GM12864 (cell line): ENCODE data around the gene AKAP9.

Experiments
- DNase-seq: peaks from one replicate; pipeline ENCODE4 v3.0.0-alpha.2; 2011; ENCODE audit warnings: low read depth
- H3K4me3 ChIP-seq: 2 replicates; pipeline ENCODE4 v1.5.1; 2011; ENCODE audit warnings: mild to moderate bottlenecking, low read depth, low read length, control low read depth
- CTCF ChIP-seq: IDR thresholded peaks from 2 replicates; pipeline ENCODE4 v1.5.1; 2011; ENCODE audit warnings: low read depth, mild to moderate bottlenecking, moderate library complexity, low read length, control low read depth, inconsistent platforms; ENCODE audit errors: missing control alignments

Gene AKAP9

DNA sequence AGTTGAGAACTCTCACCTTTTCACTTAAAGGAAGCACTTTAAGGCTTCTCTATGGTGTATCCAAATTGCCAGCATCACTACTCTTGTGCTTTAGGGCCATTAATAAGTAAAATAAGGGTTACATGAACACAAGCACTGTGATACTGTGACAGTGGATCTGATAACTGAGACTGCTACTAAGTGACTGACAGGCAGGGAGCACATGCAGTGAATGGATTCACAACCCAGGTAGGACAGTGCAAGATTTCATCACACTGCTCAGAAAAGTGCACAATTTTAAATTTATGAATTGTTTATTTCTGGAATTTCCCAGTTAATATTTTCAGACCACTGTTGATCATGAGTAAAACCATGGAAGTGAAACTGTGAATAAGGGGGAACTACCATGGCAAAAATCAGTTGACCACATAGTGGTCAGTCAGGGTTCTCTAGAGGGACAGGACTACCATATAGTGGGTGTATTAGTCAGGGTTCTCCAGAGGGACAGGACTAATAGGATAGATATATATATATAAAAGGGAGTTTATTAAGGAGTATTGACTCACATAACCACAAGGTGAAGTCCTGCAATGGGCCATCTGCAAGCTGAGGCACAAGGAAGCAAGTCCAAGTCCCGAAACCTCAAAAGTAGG is 214.6 kb downstream of the AKAP9 start:
- H3K4me3 ChIP-seq, result no peak overlapping the region
- no peak for TF ChIP-seq CTCF
- no peak for DNase-seq

DNA sequence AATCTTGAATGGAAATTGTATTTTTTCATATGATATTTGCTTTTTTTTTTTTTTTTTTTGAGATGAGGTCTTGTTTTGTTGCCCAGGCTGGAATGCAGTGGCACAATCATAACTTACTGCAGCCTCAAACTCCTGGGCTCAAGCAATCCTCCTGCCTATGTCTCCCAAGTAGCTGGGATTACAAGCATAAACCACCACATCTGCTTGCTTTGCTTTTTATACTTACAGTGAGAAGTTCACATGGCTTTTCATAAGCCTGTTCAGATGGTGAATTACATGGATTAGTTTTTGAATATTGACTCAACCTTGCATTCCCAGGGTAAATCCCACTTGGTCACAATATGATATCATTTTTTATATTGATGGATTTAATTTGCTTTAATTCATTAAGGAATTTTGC is 216.3 kb downstream of the AKAP9 start:
- TF ChIP-seq CTCF, result no peak
- no peak overlapping the region for H3K4me3 ChIP-seq

GRCh38 chr7:92158660-92159575 is 218.3 kb downstream of the AKAP9 start:
- no peak for DNase-seq
- no peak overlapping the region for H3K4me3 ChIP-seq
- no peak for TF ChIP-seq CTCF

More for the DNA sequence above, 216.3 kb downstream of the AKAP9 start:
- DNase-seq, result no peak
